HFFc6 (cell line): Measurements from ENCODE around the gene BFSP1. TPM values are rescaled to one million over a fixed set of nuclear protein-coding genes. Genes with fewer than 3 reads are reported as not detected.
A peak's percentile ranks its signal among the peaks of the same experiment; 100 is the strongest.

Experiments used
- DNase-seq: peaks from one replicate; pipeline ENCODE4 v3.0.0-alpha.2; 2018
- H3K27ac Mint-ChIP-seq: 2 replicates; pipeline ENCODE4 v1.8.0; 2020; ENCODE audit warnings: mild to moderate bottlenecking, mixed read lengths
- H3K27me3 Mint-ChIP-seq: 2 replicates; pipeline ENCODE4 v1.8.0; 2021; ENCODE audit warnings: mild to moderate bottlenecking, moderate library complexity, mixed read lengths; ENCODE audit not compliant: insufficient read depth
- H3K36me3 Mint-ChIP-seq: 2 replicates; pipeline ENCODE4 v1.8.0; 2021; ENCODE audit warnings: low read depth, mixed read lengths
- H3K4me1 Mint-ChIP-seq: 2 replicates; pipeline ENCODE4 v1.8.0; 2020; ENCODE audit warnings: low read depth, mixed read lengths
- H3K4me3 Mint-ChIP-seq: 2 replicates; pipeline ENCODE4 v1.8.0; 2020; ENCODE audit warnings: mild to moderate bottlenecking, moderate library complexity, mixed read lengths
- H3K9me3 Mint-ChIP-seq: 2 replicates; pipeline ENCODE4 v1.8.0; 2020; ENCODE audit warnings: mild to moderate bottlenecking, mixed read lengths
- CTCF ChIP-seq: fragments of 200-600 bp; sonication (generic); IDR thresholded peaks from 2 replicates; pipeline ENCODE4 v1.5.0; 2021; ENCODE audit warnings: antibody characterized with exemption, mild to moderate bottlenecking
- total RNA-seq, 6 experiments: library from RNA; stranded (reverse); fragmentation: NEBNext Ultra II Directional; extraction: Animal tissue kit (Norgen Biotek cat#: 25700); gene quantifications; 2 replicates in 1 of 6; 3 replicates in 5 of 6; pipeline ENCODE4 v1.2.3, GENCODE V29; 2021

BFSP1 gene
- total RNA-seq, 6 experiments from 2014 or later, result 1.2 to 2.5 (median 1.8) TPM

GRCh38 chr20:17536944-17537444 lies 5.8 kb upstream of the BFSP1 start:
- Mint-ChIP-seq H3K9me3 (no peaks in the 10 kb centered on the region), H3K4me3 (0 out of 2 replicates have a peak overlapping the region, but pooled peaks have one; percentile 18), H3K36me3 (no peaks in the 10 kb centered on the region), H3K4me1 (peaks cover 33% of the 10 kb centered on the region), H3K27me3 (peaks cover 4% of the 10 kb centered on the region; the same call in 1 of the 2 replicates), H3K27ac (peak overlapping the region; percentile 63; the same call in 1 of the 2 replicates)
- peak; percentile 98 for TF ChIP-seq CTCF
- DNase-seq, result peak; percentile 75

DNA sequence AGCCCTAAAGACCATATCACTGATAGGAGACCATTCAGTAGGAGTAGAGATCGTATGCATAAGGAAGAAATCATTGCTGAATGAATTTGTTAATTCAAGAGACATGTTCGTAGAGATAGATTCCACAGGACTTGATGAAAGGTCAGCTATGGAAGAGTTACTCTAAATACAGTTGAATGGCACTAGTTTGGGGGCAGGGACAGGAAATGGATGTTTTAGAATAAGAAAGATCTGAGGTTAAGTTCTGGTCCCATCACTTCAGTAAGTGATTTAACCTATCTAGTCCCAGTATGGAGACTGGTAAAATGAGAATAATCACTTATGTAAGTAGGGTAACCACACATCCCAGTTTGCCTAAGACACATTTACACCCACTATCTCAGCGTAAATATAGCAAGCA lies 2.9 kb upstream of the BFSP1 start:
- Mint-ChIP-seq H3K36me3 (no peaks in the 10 kb centered on the region), H3K9me3 (no peaks in the 10 kb centered on the region), H3K27ac (no peak overlapping the region), H3K27me3 (no peaks in the 10 kb centered on the region), H3K4me3 (no peak overlapping the region), H3K4me1 (peaks cover 31% of the 10 kb centered on the region)
- no peak for TF ChIP-seq CTCF
- no peak for DNase-seq

GRCh38 chr20:17533396-17533795 lies 2.2 kb upstream of the BFSP1 start:
- Mint-ChIP-seq H3K27me3 (no peaks in the 10 kb centered on the region), H3K4me3 (no peak overlapping the region), H3K36me3 (no peaks in the 10 kb centered on the region), H3K9me3 (no peaks in the 10 kb centered on the region), H3K27ac (no peak overlapping the region; the same call in 1 of the 2 replicates), H3K4me1 (peaks cover 31% of the 10 kb centered on the region)
- no peak for TF ChIP-seq CTCF
- DNase-seq, result peak; percentile 44

GRCh38 chr20:17531665-17532025 lies 466 bp upstream of the BFSP1 start:
- Mint-ChIP-seq H3K4me3 (peak overlapping the region; percentile 90), H3K4me1 (peaks cover 22% of the 10 kb centered on the region), H3K36me3 (no peaks in the 10 kb centered on the region), H3K9me3 (no peaks in the 10 kb centered on the region), H3K27me3 (peaks cover 3% of the 10 kb centered on the region), H3K27ac (peak overlapping the region; percentile 82)
- TF ChIP-seq CTCF, result no peak
- no peak for DNase-seq

GRCh38 chr20:17530153-17530552 lies 1.0 kb downstream of the BFSP1 start:
- Mint-ChIP-seq H3K27me3 (peaks cover 6% of the 10 kb centered on the region), H3K9me3 (no peaks in the 10 kb centered on the region), H3K4me1 (peaks cover 20% of the 10 kb centered on the region), H3K36me3 (no peaks in the 10 kb centered on the region), H3K27ac (peak overlapping the region; percentile 17; the same call in 1 of the 2 replicates), H3K4me3 (peak overlapping the region; percentile 68)
- no peak for DNase-seq
- TF ChIP-seq CTCF, result no peak

GRCh38 chr20:17529586-17529985 lies 1.6 kb downstream of the BFSP1 start:
- H3K36me3 Mint-ChIP-seq, result no peaks in the 10 kb centered on the region
- H3K4me3 Mint-ChIP-seq, result no peak overlapping the region
- no peaks in the 10 kb centered on the region for H3K9me3 Mint-ChIP-seq
- H3K27ac Mint-ChIP-seq, result no peak overlapping the region
- TF ChIP-seq CTCF, result no peak
- no peak for DNase-seq
- peaks cover 8% of the 10 kb centered on the region for H3K27me3 Mint-ChIP-seq
- H3K4me1 Mint-ChIP-seq, result peaks cover 20% of the 10 kb centered on the region
